Panc1 (cell line): ENCODE results near the gene SDK2. TPM values are rescaled to one million over a fixed set of nuclear protein-coding genes. Genes with fewer than 3 reads are reported as not detected.
A peak's percentile ranks its signal among the peaks of the same experiment; 100 is the strongest.

Experiments used
- ATAC-seq: fragments of 200-7000 bp; cut with Tn5 transposase; 2 replicates; pipeline ENCODE4 v1.9.1; 2020; ENCODE audit warnings: mild to moderate bottlenecking, moderate library complexity
- BruUV-seq: library from RNA; stranded (reverse); fragments of 400-500 nt; replicated peaks from 2 replicates; lab custom pipeline; 2021; lab: Mats Ljungman, UMichigan
- CTCF ChIA-PET: fragments of 300-600 bp; sonication (Branson Sonifier 250); formaldehyde crosslinking; loops from one replicate; lab custom pipeline; 2022; ENCODE audit warnings: antibody characterized with exemption; lab: Charles Lee
- POLR2A ChIA-PET: fragments of 300-600 bp; sonication (Branson Sonifier 250); formaldehyde crosslinking; loops from one replicate; lab custom pipeline; 2022; ENCODE audit warnings: antibody characterized with exemption; lab: Charles Lee
- DNase-seq: peaks from one replicate; pipeline ENCODE4 v3.0.0-alpha.2; 2010; ENCODE audit warnings: low read depth, low spot score
- H3K27ac ChIP-seq: 2 replicates; pipeline ENCODE4 v1.5.1; 2011; ENCODE audit warnings: mild to moderate bottlenecking, low read length, inconsistent platforms
- H3K27me3 ChIP-seq: fragments of 200-500 bp; sonication (Bioruptor generic); 2 replicates; pipeline ENCODE4 v1.6.0; 2014; ENCODE audit warnings: low read length, inconsistent platforms; ENCODE audit not compliant: control insufficient read depth, insufficient read depth
- H3K36me3 ChIP-seq: fragments of 200-500 bp; sonication (Bioruptor generic); 2 replicates; pipeline ENCODE4 v1.5.1; 2014; ENCODE audit warnings: inconsistent platforms, mild to moderate bottlenecking, low read length, moderate library complexity; ENCODE audit not compliant: control insufficient read depth, insufficient read depth
- H3K4me1 ChIP-seq: 2 replicates; pipeline ENCODE4 v1.5.1; 2011; ENCODE audit warnings: inconsistent platforms, mild to moderate bottlenecking, low read length, moderate library complexity; ENCODE audit not compliant: control insufficient read depth, insufficient read depth
- H3K4me3 ChIP-seq, 2 experiments: 2 replicates each; pipeline ENCODE4 v1.5.1; 2011 to 2012; ENCODE audit warnings: low read depth in 2 of 2, low read length in 2 of 2, mild to moderate bottlenecking in 2 of 2, inconsistent platforms in 1 of 2, moderate library complexity in 1 of 2
- H3K9me3 ChIP-seq: fragments of 200-500 bp; sonication (Bioruptor generic); 2 replicates; pipeline ENCODE4 v1.5.1; 2014; ENCODE audit warnings: low read depth, mild to moderate bottlenecking, inconsistent platforms, low read length, moderate library complexity; ENCODE audit not compliant: control insufficient read depth, insufficient read depth
- POLR2AphosphoS5 ChIP-seq: IDR thresholded peaks from 2 replicates; pipeline ENCODE4 v1.6.1; 2012; ENCODE audit warnings: mild to moderate bottlenecking, low read depth, low read length, moderate library complexity
- REST ChIP-seq, 2 experiments: IDR thresholded peaks; 2 replicates each; pipeline ENCODE4 v1.6.1; 2011 to 2012; ENCODE audit warnings: low read depth in 2 of 2, control low read depth in 1 of 2, low read length in 1 of 2, mild to moderate bottlenecking in 1 of 2, moderate library complexity in 1 of 2; ENCODE audit not compliant: insufficient read depth in 1 of 2
- SIN3A ChIP-seq: IDR thresholded peaks from 2 replicates; pipeline ENCODE4 v1.6.1; 2012; ENCODE audit warnings: low read depth, mild to moderate bottlenecking, low read length, moderate library complexity, borderline replicate concordance; ENCODE audit not compliant: insufficient read depth
- TCF7L2 ChIP-seq: IDR thresholded peaks from 2 replicates; pipeline ENCODE4 v1.6.1; 2011; ENCODE audit warnings: mild to moderate bottlenecking, low read depth, low read length, inconsistent platforms
- in situ Hi-C: cut with HindIII; loops from 2 replicates; pipeline ENCODE4 v1.10.0; 2016; ENCODE audit warnings: low sequenced_read_pairs, low pct_unique_long_range_greater_than_20kb
- intact Hi-C: fragments of 100-400 bp; cut with micrococcal nuclease; formaldehyde crosslinking; loops from one replicate; pipeline ENCODE4 v1.10.0; 2022; ENCODE audit not compliant: unreplicated experiment
- total RNA-seq: library from RNA; stranded (reverse); gene quantifications from one replicate; pipeline ENCODE4 v1.2.1, GENCODE V29; 2021; ENCODE audit not compliant: unreplicated experiment
- TF ChIP-seq, protein P1 (sequence below): fragments of 450-650 bp; IDR thresholded peaks from 2 replicates; pipeline ENCODE4 v1.5.1; 2017; ENCODE audit warnings: mild to moderate bottlenecking

The SDK2 gene
- total RNA-seq, 1 experiment from 2014 or later = 0.41 TPM

DNA sequence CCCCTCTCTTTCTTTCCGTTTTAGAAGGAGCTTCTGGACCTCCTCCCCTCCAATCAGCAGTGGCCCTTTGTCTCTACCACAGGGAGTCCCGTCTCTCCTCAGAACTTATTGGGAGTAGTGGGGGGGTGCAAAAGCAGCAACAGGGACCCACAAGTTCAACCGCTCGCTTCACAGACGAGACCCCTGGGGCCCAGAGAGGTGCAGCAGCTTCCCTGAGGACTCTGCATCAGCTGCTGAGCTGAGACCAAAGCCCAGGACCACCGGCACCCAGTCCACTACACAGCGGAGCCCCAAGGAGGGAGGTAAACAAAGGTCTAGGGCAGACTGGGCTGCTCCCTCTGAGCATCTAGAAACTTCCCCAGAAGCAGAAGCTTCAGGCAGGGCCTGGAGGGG is 123.9 kb downstream of the SDK2 start:
- in situ Hi-C loops (no loop called here), intact Hi-C loops (no loop called here)
- Histone ChIP-seq H3K9me3 (no peaks in the 10 kb centered on the region), H3K27me3 (no peaks in the 10 kb centered on the region; the same call in 1 of the 2 replicates), H3K4me1 (no peaks in the 10 kb centered on the region), H3K36me3 (no peaks in the 10 kb centered on the region), H3K27ac (no peak overlapping the region), H3K4me3 (no peak overlapping the region)
- ChIA-PET POLR2A (no interaction called here), CTCF (no interaction called here)
- DNase-seq (no peak), ATAC-seq (no peak)
- no TSS peak for BruUV-seq
- no peak for TF ChIP-seq REST (IDR thresholded peaks at IDR 0.05; ENCODE audit: insufficient read depth in 1 of 2, low read depth in 2 of 2, low read length in 1 of 2)
- TF ChIP-seq, protein P1, sequence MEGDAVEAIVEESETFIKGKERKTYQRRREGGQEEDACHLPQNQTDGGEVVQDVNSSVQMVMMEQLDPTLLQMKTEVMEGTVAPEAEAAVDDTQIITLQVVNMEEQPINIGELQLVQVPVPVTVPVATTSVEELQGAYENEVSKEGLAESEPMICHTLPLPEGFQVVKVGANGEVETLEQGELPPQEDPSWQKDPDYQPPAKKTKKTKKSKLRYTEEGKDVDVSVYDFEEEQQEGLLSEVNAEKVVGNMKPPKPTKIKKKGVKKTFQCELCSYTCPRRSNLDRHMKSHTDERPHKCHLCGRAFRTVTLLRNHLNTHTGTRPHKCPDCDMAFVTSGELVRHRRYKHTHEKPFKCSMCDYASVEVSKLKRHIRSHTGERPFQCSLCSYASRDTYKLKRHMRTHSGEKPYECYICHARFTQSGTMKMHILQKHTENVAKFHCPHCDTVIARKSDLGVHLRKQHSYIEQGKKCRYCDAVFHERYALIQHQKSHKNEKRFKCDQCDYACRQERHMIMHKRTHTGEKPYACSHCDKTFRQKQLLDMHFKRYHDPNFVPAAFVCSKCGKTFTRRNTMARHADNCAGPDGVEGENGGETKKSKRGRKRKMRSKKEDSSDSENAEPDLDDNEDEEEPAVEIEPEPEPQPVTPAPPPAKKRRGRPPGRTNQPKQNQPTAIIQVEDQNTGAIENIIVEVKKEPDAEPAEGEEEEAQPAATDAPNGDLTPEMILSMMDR = no peak

DNA sequence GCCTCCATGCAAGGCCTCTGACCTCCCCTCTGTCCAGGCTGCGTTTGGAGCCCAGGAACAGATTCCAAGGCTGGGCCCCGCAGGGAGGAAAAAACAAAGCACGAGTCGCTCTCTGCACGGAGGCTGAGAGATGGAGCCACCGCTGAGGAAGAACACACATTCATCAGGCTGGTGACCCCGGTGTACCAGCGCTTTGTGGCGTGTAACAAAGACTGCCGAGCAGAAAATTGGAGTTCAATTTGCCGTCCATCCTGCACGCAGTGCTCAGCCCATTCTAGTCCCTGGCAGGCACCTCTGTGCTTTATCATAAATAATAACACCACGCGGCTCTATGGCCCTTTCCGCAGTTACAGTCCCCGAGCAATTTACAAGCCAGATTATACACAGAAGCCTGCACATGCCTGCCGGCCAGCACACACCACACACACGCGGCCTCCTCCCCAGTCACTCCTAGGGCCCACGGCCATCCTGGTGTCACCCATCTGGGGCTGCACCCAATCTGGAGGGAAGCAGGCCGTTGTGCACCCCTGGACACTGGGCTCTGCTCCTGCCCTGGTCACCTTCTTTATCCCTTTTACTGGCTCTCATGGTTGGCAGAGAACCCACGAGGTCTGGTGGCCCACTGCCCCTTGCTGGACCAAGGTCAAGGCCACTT is 124.4 kb downstream of the SDK2 start:
- ChIA-PET CTCF (no interaction called here), POLR2A (no interaction called here)
- Histone ChIP-seq H3K27ac (no peak overlapping the region), H3K9me3 (no peaks in the 10 kb centered on the region), H3K27me3 (no peaks in the 10 kb centered on the region; the same call in 1 of the 2 replicates), H3K4me3 (no peak overlapping the region), H3K4me1 (no peaks in the 10 kb centered on the region), H3K36me3 (no peaks in the 10 kb centered on the region)
- no TSS peak for BruUV-seq
- ATAC-seq (0 out of 2 replicates have a peak, but pooled peaks have one; percentile 28), DNase-seq (no peak)
- intact Hi-C loops (no loop called here), in situ Hi-C loops (no loop called here)
- TF ChIP-seq SIN3A (no peak), POLR2AphosphoS5 (no peak), REST (IDR thresholded peaks at IDR 0.05; ENCODE audit: insufficient read depth in 1 of 2, low read depth in 2 of 2, low read length in 1 of 2) (no peak), TCF7L2 (no peak)
- TF ChIP-seq, protein P1 = no peak
